ENCODE results near the gene VAMP5. TPM values are rescaled to one million over a fixed set of nuclear protein-coding genes. Genes with fewer than 3 reads are reported as not detected.

The VAMP5 gene
- total and polyA plus RNA-seq, 10 donors: 58.5 to 129 (median 72.1) TPM

DNA sequence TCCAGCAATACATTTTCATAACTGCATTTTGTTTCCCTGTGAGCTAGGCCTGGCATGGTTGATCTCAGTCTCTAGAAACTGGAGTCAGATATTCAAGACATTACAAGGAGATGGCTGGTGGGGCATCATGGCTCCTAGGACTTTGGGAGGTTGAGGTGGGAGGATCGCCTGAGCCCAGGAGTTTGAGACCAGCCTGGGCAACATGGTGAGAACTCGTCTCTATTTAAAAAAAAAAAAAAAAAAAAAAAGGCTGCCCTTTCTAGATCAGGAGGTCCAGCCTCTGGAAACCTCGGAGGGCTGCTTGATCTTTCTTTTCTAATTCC, 7.2 kb upstream of the VAMP5 start:
- no peaks in the 10 kb centered on the region for H3K9me3 ChIP-seq
- peak overlapping the region in 7 of 8 donors; percentile 68 to 89 (median 83) for H3K27ac ChIP-seq
- H3K4me3 ChIP-seq: peak overlapping the region in 7 of 8 donors; percentile 35 to 73 (median 53)
- H3K36me3 ChIP-seq: peaks cover 0 to 17% (median 5%) of the 10 kb centered on the region in 6 donors
- DNase-seq: no peak
- intact Hi-C loops (cut with DNase I; ENCODE audit: low total_unique reads): no loop called here
- TF ChIP-seq, protein P1, sequence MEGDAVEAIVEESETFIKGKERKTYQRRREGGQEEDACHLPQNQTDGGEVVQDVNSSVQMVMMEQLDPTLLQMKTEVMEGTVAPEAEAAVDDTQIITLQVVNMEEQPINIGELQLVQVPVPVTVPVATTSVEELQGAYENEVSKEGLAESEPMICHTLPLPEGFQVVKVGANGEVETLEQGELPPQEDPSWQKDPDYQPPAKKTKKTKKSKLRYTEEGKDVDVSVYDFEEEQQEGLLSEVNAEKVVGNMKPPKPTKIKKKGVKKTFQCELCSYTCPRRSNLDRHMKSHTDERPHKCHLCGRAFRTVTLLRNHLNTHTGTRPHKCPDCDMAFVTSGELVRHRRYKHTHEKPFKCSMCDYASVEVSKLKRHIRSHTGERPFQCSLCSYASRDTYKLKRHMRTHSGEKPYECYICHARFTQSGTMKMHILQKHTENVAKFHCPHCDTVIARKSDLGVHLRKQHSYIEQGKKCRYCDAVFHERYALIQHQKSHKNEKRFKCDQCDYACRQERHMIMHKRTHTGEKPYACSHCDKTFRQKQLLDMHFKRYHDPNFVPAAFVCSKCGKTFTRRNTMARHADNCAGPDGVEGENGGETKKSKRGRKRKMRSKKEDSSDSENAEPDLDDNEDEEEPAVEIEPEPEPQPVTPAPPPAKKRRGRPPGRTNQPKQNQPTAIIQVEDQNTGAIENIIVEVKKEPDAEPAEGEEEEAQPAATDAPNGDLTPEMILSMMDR (IDR thresholded peaks at IDR 0.05 in 8 of 11, conservative IDR thresholded peaks at IDR 0.05 in 3 of 11): no peak
- TF ChIP-seq POLR2AphosphoS5 (IDR thresholded peaks at IDR 0.05): no peak
- no peak for TF ChIP-seq POLR2A (IDR thresholded peaks at IDR 0.05)
- WGBS, 5 donors: 32 to 57% (median 36%) methylated on average over 3 of the region's 3 CpGs
- peaks cover 0 to 16% (median 0%) of the 10 kb centered on the region in 7 donors for H3K27me3 ChIP-seq (replicated peaks in 1 of 7)
- peaks cover 7 to 56% (median 37%) of the 10 kb centered on the region in 6 donors for H3K4me1 ChIP-seq

DNA sequence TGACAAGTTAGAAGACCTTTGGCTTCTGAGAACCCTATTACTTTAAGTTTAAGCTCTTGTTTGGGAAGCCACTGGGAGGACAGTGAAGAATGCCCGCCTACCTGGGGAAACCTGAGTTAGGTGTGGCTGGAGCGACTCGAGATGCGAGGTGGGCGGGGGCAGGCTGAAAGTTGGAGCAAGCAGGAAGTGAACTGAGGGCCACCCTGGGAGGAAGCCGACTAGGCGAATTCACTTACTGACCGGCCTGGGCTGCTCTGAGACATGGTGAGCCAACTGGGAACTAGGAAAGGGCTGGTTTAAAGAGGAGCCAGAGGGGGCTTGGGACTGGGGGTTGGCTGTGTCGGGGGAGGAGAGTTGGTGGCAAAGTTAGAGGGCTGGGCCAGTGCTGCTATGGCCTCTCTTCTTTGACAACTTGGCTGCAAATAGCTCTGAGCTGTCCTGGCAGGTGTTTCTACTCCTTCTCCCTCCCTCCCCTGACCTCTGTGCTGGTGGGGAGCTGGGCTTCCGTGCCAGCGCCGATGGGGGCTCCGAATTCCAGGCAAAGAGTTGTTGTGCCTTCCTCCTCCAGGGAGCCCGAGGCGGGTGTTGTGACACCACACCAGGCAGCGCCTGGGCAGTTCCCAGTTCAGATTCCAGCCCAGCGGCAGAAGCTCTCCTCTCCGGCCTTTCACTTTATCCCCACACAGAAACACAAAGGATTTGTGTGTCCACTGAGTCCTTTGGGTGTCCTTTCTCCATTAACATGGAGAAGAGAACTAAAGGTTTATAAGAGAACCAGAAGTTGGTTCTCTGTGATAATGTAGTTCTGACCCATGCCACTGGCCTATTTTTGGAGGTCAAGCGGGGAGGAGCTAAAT, 6.6 kb upstream of the VAMP5 start, which contains the start of gene VAMP8:
Gene VAMP8, plus strand, starts transcription at position 201 of the 857 bp plus-strand sequence. Its CDS starts 61 bp downstream, at position 262.
- Histone ChIP-seq H3K4me1 (peaks cover 7 to 62% (median 40%) of the 10 kb centered on the region in 6 donors), H3K36me3 (peaks cover 0 to 23% (median 5%) of the 10 kb centered on the region in 6 donors), H3K27ac (peak within 1 kb of the TSS; percentile 68 to 89 (median 80)), H3K4me3 (peak within 1 kb of the TSS; percentile 35 to 73 (median 52)), H3K9me3 (no peaks in the 10 kb centered on the region), H3K27me3 (replicated peaks in 1 of 7) (peaks cover 0 to 12% (median 0%) of the 10 kb centered on the region in 7 donors)
- peak in 2 of 3 donors; percentile 31 to 56 for TF ChIP-seq POLR2AphosphoS5 (IDR thresholded peaks at IDR 0.05)
- TF ChIP-seq POLR2A (IDR thresholded peaks at IDR 0.05): no peak
- TF ChIP-seq, protein P1 (IDR thresholded peaks at IDR 0.05 in 8 of 11, conservative IDR thresholded peaks at IDR 0.05 in 3 of 11): no peak
- 9 to 20% (median 18%) methylated on average over 18 to 19 of the region's 19 CpGs for WGBS, 5 donors
- intact Hi-C loops (cut with DNase I; ENCODE audit: low total_unique reads): no loop called here
- DNase-seq: peak; percentile 91

DNA sequence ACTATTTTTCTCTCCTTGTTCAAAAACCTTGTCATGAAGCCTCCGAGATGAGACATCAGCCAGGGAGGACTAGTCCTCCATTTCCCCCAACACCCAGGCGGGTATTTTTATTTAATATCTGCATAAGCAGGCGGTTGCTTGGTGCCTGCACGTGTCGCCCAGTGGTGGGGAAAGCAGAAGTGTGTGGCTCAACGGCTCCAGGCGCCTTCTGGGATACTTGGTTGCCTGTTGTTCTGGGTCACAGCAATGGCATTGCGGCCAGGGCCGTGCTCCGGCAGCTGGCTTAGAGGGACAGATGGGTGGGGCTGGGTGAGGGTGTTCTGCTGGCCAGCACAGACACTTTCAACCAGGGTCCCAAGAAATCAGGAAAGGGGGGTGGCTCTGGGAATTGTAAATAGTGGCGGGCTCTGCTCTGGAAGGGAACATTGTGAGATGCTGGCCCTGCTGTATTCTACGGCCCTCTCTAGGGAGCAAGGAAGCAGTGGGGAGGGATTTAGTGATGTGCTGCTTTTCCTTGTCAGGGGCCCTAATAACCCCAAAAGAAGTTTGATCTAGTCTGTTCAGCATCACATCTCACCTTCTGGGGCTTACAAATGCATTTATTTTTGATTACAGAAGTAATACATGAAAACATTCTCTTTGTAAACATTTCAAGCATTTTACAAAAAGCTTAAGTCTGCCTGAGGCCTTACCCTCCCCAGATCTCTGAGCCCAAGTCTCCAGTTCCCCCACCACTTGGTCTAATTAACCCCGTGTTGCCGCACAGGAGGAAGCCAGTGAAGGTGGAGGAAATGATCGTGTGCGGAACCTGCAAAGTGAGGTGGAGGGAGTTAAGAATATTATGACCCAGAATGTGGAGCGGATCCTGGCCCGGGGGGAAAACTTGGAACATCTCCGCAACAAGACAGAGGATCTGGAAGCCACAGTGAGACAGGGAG, 5.7 kb upstream of the VAMP5 start:
- WGBS, 5 donors: 12 to 43% (median 35%) methylated on average over 19 of the region's 19 CpGs
- Histone ChIP-seq H3K4me3 (peak overlapping the region; percentile 35 to 73 (median 52)), H3K27ac (peak overlapping the region; percentile 68 to 89 (median 80)), H3K9me3 (no peaks in the 10 kb centered on the region), H3K27me3 (replicated peaks in 1 of 7) (peaks cover 0 to 12% (median 0%) of the 10 kb centered on the region in 7 donors), H3K36me3 (peaks cover 0 to 29% (median 5%) of the 10 kb centered on the region in 6 donors), H3K4me1 (peaks cover 8 to 71% (median 49%) of the 10 kb centered on the region in 6 donors)
- intact Hi-C loops (cut with DNase I; ENCODE audit: low total_unique reads): no loop called here
- peak; percentile 91 for DNase-seq
- TF ChIP-seq POLR2AphosphoS5 (IDR thresholded peaks at IDR 0.05) (peak; percentile 56 to 61 (median 59)), POLR2A (IDR thresholded peaks at IDR 0.05) (no peak)
- TF ChIP-seq, protein P1 (IDR thresholded peaks at IDR 0.05 in 8 of 11, conservative IDR thresholded peaks at IDR 0.05 in 3 of 11): no peak

Data from spleen (tissue), 11 donors.